ENCODE data around the gene VAPA.
A peak's percentile ranks its signal among the peaks of the same experiment; 100 is the strongest.

- TF ChIP-seq CTCF (IDR thresholded peaks at IDR 0.05; ENCODE audit: low read length) (peak; percentile 17; the same call in 1 of the 2 replicates), EZH2 (IDR thresholded peaks at IDR 0.05; ENCODE audit: borderline replicate concordance, low read length) (no peak)
Measured at GRCh38 chr18:10006311-10006893, 92.6 kb downstream of the VAPA start.

Data from OCI-LY1 (cell line).